ENCODE results near the gene NEMF.
"Not testable (repeated sequence)": the region's sequence is repeated elsewhere in the genome, so short reads cannot be mapped to it uniquely, and the experiment has no call there.

NEMF gene

DNA sequence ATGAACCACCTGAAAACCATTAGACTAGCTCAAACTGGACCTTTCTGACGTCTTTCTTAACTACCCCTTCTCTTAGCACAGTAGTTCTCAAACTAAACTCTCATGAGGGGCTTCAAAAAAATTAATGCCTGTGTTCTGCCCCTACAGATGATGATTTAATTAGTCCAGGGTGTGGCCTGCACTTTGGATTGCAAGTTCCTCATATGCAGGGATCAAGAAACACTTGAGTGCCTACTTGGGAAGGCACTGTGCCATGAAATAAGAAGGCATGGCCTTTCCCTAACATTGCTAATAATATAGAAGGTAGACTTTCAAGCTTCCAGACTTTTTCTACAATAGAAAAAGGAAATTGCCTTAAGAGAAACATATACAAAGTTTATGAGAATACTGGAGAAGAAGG lies 107.4 kb downstream of the NEMF start:
- DNase-seq (ENCODE audit: low read depth in 2 of 2), result no peak

DNA sequence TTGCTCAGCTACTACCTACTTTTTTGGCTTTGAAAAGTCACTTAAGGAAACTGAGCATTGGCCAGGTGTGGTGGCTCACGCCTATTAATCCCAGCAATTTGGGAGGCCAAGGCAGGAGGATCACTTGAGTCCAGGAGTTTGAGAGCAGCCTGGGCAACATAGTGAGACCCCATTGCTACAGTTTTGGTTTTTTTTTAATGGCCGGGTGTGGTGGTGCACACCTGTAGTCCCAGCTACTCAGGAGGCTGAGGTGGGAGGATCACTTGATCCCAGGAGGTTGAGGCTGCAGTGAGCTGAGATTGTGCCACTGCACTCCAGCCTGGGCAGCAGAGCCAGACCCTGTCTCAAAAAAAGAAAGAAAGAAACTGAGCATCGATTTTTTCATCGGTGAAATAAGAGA lies 116.9 kb downstream of the NEMF start:
- not testable (repeated sequence) for DNase-seq (ENCODE audit: low read depth in 2 of 2)

DNA sequence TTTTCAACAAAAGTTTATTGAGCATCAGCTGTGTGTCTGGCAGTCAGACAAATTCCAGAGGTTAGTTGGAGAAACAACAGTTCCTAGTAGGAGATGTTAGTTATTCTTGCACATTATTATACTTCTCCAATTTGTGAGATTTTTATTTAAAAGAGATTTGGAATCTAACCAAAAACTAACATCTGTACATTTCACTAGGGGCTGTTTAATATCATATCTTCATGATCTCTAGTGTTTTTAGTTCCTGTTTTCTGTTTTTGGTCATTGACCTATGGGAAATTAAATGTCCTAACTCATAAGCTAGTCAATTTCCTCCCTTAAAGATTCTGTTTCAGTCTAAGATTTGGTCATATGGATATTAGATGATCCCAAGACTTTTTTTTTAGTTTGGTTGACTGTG lies 118.8 kb downstream of the NEMF start:
- DNase-seq (ENCODE audit: low read depth in 2 of 2), result no peak

DNA sequence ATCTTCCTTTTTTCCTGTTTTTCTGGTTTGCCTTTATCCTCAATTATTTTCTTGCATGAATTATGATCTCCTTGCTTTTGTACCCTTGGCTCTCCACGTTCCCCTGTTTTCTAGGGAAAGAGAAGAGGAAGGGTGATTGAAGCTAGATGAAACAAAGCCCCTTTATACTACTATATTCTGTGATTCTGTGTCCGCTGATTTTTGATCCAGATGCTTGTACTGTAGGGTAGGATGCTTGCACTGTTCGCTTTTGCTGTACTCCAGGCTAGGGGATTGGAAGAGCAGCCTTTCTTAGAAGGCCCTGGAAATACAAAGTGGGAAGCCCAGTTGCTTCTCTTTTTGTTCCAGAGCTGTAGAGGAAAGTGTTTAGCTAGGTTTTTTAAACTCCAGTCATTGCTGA lies 119.7 kb downstream of the NEMF start:
- DNase-seq (ENCODE audit: low read depth in 2 of 2), result no peak

All from stimulated activated CD4-positive, alpha-beta T cell treated with anti-CD3 and anti-CD28 coated beads, Interleukin-15, amount 100 ng/mL, for 48 hours (primary cell).